T-helper 1 cell treated with Interleukin-12 subunit alpha and Interleukin-12 subunit beta and Interleukin-4 antibody, amounts not matched to agents 30 μg/mL and 1 μg/mL, for 36 hours (primary cell): ENCODE measurements around the gene TMEM204.

Source experiments
- H3K27ac Mint-ChIP-seq: one replicate; pipeline ENCODE4 v1.8.0; 2021; ENCODE audit warnings: mild to moderate bottlenecking, mixed read lengths
- H3K27me3 Mint-ChIP-seq: one replicate; pipeline ENCODE4 v1.8.0; 2021; ENCODE audit warnings: low read depth, mixed read lengths
- H3K36me3 Mint-ChIP-seq: one replicate; pipeline ENCODE4 v1.8.0; 2021; ENCODE audit warnings: low read depth, mixed read lengths
- H3K4me1 Mint-ChIP-seq: one replicate; pipeline ENCODE4 v1.8.0; 2021; ENCODE audit warnings: low read depth, mixed read lengths
- H3K4me3 Mint-ChIP-seq: one replicate; pipeline ENCODE4 v1.8.0; 2021; ENCODE audit warnings: mild to moderate bottlenecking, moderate library complexity, mixed read lengths
- H3K9me3 Mint-ChIP-seq: one replicate; pipeline ENCODE4 v1.8.0; 2021; ENCODE audit warnings: mixed read lengths

Gene TMEM204

DNA sequence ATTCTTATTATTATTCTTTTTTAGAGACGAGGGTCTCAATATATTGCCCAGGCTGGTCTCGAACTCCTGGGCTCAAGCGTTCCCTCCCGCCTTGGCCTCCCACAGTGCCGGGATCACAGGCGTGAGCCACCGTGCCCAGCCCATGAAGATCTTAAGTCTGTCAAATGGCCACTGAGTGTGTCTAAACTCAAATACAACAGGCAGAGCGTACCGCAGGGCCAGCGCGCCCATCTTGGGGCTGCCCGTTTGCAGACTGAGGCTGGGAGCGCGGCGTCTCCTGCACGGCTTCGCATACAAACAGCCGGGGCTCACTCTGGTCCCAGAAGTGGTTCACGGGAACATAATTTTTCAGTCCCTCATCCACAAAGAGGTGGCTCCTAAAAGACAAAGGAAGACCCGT, 30.3 kb downstream of the TMEM204 start:
- H3K36me3 Mint-ChIP-seq, result peaks cover 1% of the 10 kb centered on the region
- H3K4me3 Mint-ChIP-seq, result no peak overlapping the region
- H3K27ac Mint-ChIP-seq, result no peak overlapping the region
- H3K27me3 Mint-ChIP-seq, result no peaks in the 10 kb centered on the region
- peaks cover 12% of the 10 kb centered on the region for H3K4me1 Mint-ChIP-seq
- no peaks in the 10 kb centered on the region for H3K9me3 Mint-ChIP-seq

DNA sequence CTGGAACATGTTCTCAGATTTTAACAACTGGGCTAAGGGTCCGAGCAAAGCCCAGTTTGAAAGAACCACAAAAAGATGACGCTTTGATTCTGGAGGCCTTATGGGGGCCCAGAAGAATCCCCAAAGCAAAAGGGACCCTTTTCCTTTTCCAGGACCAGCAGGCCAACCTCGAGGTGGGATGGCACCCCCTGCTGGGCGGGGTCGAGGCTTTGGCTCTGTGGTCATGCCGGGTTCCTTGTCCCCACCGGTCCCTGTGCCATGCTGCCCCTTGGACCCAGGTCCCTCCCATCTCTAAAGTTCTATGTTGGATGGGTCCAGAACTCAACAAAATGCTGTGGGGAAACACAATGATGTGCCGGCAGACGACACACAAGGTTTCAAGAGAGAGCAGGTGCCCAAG, 30.9 kb downstream of the TMEM204 start:
- no peak overlapping the region for H3K4me3 Mint-ChIP-seq
- H3K27ac Mint-ChIP-seq, result no peak overlapping the region
- H3K9me3 Mint-ChIP-seq, result no peaks in the 10 kb centered on the region
- H3K27me3 Mint-ChIP-seq, result no peaks in the 10 kb centered on the region
- peaks cover 7% of the 10 kb centered on the region for H3K4me1 Mint-ChIP-seq
- peaks cover 1% of the 10 kb centered on the region for H3K36me3 Mint-ChIP-seq

DNA sequence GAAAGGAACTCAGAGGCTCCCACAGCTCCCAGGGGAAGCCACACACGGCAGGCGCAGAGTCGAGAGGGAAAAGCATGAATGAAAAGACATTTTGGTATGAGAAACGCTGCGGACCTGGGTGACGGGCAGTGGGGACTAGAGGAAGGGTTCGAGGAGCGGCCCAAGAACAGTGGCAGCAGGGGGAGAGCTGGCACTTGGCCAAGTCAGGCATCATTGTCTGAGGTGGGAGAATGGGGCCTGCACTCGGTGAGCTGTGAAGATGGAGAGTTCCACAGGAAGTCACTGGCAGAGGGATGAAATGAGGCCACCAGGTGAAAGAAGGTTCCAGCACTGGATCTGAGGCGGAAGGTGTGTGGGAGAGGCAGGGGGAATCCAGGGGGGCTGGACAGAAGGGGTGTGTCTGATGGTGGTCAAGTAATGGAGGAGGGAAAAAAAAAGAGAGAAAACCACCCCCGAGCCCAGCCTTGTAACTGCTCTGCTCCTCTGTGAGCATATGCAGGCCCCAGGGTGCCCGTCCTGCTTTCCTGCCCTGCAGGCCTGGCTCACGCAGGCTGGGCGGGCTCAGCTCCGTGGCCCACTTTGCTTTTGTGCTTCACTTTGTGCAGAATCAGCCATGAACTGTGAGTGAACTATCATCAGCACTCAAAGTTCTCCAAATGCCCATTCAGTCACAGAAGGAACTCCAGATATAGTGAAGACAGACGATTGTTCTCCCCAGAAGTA, 31.8 kb downstream of the TMEM204 start:
- no peaks in the 10 kb centered on the region for H3K27me3 Mint-ChIP-seq
- H3K9me3 Mint-ChIP-seq, result no peaks in the 10 kb centered on the region
- no peak overlapping the region for H3K4me3 Mint-ChIP-seq
- H3K4me1 Mint-ChIP-seq, result peaks cover 2% of the 10 kb centered on the region
- H3K36me3 Mint-ChIP-seq, result peaks cover 1% of the 10 kb centered on the region
- no peak overlapping the region for H3K27ac Mint-ChIP-seq

- H3K36me3 Mint-ChIP-seq, result no peaks in the 10 kb centered on the region
- no peaks in the 10 kb centered on the region for H3K4me1 Mint-ChIP-seq
- no peak overlapping the region for H3K4me3 Mint-ChIP-seq
- no peaks in the 10 kb centered on the region for H3K9me3 Mint-ChIP-seq
- no peaks in the 10 kb centered on the region for H3K27me3 Mint-ChIP-seq
- H3K27ac Mint-ChIP-seq, result no peak overlapping the region
Measured at GRCh38 chr16:1567988-1568387, 34.5 kb downstream of the TMEM204 start.

DNA sequence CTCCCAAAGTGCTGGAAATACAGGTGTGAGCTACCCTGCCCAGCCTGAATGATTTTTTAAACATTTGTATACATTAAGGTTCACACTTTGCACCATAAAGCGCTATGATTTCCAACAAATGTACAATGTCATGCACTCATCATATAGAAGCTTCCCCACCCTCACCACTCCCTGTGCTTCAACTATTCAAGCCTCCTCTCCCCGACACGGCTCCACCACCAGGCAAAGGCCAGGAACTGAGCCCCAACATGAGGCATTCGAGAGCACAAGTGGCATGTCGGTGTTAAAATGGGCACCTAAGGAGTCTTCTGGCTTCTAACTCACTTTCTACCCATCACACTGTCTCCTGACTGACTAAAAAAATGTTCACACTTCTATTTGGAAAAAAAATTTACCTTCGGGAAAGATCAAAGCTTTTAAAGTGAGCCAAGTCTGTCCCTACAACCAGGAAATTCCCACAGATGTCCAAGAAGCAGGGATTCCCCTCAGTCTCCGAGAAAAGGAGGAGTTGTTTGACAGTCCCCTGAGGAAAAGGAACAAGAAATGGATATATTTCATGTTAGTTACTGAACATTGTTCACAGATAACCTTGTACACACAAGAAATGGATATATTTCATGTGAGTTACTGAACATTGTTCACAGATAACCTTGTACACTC, 37.7 kb downstream of the TMEM204 start:
- no peaks in the 10 kb centered on the region for H3K9me3 Mint-ChIP-seq
- H3K27me3 Mint-ChIP-seq, result no peaks in the 10 kb centered on the region
- no peaks in the 10 kb centered on the region for H3K4me1 Mint-ChIP-seq
- H3K36me3 Mint-ChIP-seq, result no peaks in the 10 kb centered on the region
- H3K4me3 Mint-ChIP-seq, result no peak overlapping the region
- no peak overlapping the region for H3K27ac Mint-ChIP-seq

GRCh38 chr16:1572673-1573072, 39.2 kb downstream of the TMEM204 start:
- H3K27me3 Mint-ChIP-seq, result no peaks in the 10 kb centered on the region
- no peaks in the 10 kb centered on the region for H3K4me1 Mint-ChIP-seq

DNA sequence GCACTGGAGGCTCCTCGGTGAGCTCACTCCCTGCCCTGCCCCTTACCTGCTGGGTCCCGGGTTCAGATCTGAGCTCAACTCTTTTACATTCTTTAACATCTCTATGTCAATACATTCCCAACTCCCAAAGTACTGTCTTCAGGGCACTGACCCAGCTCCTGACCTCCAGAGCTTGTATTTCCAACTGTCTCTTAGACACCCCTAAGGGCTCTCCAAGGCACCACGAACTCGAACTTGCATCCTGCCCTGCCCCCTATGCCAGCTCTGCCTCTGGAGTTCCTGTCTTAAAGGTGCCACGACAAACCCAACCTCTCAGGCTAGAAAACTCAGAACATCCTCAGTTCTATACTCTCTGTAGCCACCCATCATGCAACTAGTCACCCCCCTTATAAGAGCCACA, 39.8 kb downstream of the TMEM204 start:
- no peak overlapping the region for H3K27ac Mint-ChIP-seq

More at GRCh38 chr16:1572673-1573072, 39.2 kb downstream of the TMEM204 start:
- no peaks in the 10 kb centered on the region for H3K36me3 Mint-ChIP-seq
- no peak overlapping the region for H3K4me3 Mint-ChIP-seq
- H3K9me3 Mint-ChIP-seq, result no peaks in the 10 kb centered on the region
- no peak overlapping the region for H3K27ac Mint-ChIP-seq

GRCh38 chr16:1575578-1575977, 42.1 kb downstream of the TMEM204 start:
- Mint-ChIP-seq H3K9me3 (no peaks in the 10 kb centered on the region), H3K27ac (no peak overlapping the region), H3K36me3 (no peaks in the 10 kb centered on the region), H3K4me1 (no peaks in the 10 kb centered on the region), H3K4me3 (no peak overlapping the region), H3K27me3 (no peaks in the 10 kb centered on the region)

More for the DNA sequence above, 39.8 kb downstream of the TMEM204 start:
- H3K9me3 Mint-ChIP-seq, result no peaks in the 10 kb centered on the region
- H3K4me3 Mint-ChIP-seq, result no peak overlapping the region
- no peaks in the 10 kb centered on the region for H3K36me3 Mint-ChIP-seq
- H3K4me1 Mint-ChIP-seq, result no peaks in the 10 kb centered on the region
- no peaks in the 10 kb centered on the region for H3K27me3 Mint-ChIP-seq

- no peaks in the 10 kb centered on the region for H3K27me3 Mint-ChIP-seq
- no peak overlapping the region for H3K27ac Mint-ChIP-seq
- H3K4me3 Mint-ChIP-seq, result no peak overlapping the region
- no peaks in the 10 kb centered on the region for H3K36me3 Mint-ChIP-seq
- H3K4me1 Mint-ChIP-seq, result no peaks in the 10 kb centered on the region
- H3K9me3 Mint-ChIP-seq, result no peaks in the 10 kb centered on the region
Measured at GRCh38 chr16:1579214-1579613, 45.7 kb downstream of the TMEM204 start.

DNA sequence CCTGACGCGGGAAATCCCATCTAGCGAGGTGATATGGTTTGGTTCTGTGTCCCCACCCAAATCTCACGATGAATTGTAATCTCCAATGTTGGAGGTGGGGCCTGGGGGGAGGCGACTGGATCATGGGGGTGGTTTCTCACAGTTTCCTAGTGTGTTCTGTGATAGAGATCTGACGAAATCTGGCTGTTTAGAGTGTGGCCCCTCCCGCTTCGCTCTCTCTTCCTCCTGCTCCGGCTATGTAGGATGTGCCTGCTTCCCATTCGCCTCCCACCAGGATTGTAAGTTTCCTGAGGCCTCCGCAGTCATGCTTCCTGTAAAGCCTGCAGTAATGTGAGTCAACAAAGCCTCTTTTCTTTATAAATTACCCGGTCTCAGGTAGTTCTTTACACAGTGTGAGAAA, 46.8 kb downstream of the TMEM204 start:
- Mint-ChIP-seq H3K9me3 (no peaks in the 10 kb centered on the region), H3K27me3 (no peaks in the 10 kb centered on the region), H3K27ac (no peak overlapping the region), H3K4me3 (no peak overlapping the region), H3K36me3 (no peaks in the 10 kb centered on the region), H3K4me1 (no peaks in the 10 kb centered on the region)

GRCh38 chr16:1580956-1581355, 47.5 kb downstream of the TMEM204 start:
- H3K4me1 Mint-ChIP-seq, result no peaks in the 10 kb centered on the region
- H3K36me3 Mint-ChIP-seq, result no peaks in the 10 kb centered on the region
- H3K9me3 Mint-ChIP-seq, result no peaks in the 10 kb centered on the region
- no peak overlapping the region for H3K4me3 Mint-ChIP-seq
- H3K27ac Mint-ChIP-seq, result no peak overlapping the region
- H3K27me3 Mint-ChIP-seq, result no peaks in the 10 kb centered on the region

GRCh38 chr16:1581804-1582203, 48.3 kb downstream of the TMEM204 start:
- Mint-ChIP-seq H3K9me3 (no peaks in the 10 kb centered on the region), H3K27me3 (no peaks in the 10 kb centered on the region), H3K36me3 (no peaks in the 10 kb centered on the region), H3K4me1 (no peaks in the 10 kb centered on the region), H3K4me3 (no peak overlapping the region), H3K27ac (no peak overlapping the region)

- no peaks in the 10 kb centered on the region for H3K27me3 Mint-ChIP-seq
- no peaks in the 10 kb centered on the region for H3K36me3 Mint-ChIP-seq
- no peak overlapping the region for H3K4me3 Mint-ChIP-seq
- H3K4me1 Mint-ChIP-seq, result no peaks in the 10 kb centered on the region
- no peak overlapping the region for H3K27ac Mint-ChIP-seq
- no peaks in the 10 kb centered on the region for H3K9me3 Mint-ChIP-seq
Measured at GRCh38 chr16:1583180-1583579, 49.7 kb downstream of the TMEM204 start.

GRCh38 chr16:1584926-1585484, 51.5 kb downstream of the TMEM204 start:
- H3K36me3 Mint-ChIP-seq, result no peaks in the 10 kb centered on the region
- H3K27ac Mint-ChIP-seq, result no peak overlapping the region
- H3K4me3 Mint-ChIP-seq, result no peak overlapping the region
- H3K4me1 Mint-ChIP-seq, result no peaks in the 10 kb centered on the region
- H3K27me3 Mint-ChIP-seq, result no peaks in the 10 kb centered on the region
- H3K9me3 Mint-ChIP-seq, result no peaks in the 10 kb centered on the region

GRCh38 chr16:1590366-1590765, 56.9 kb downstream of the TMEM204 start:
- no peaks in the 10 kb centered on the region for H3K4me1 Mint-ChIP-seq
- no peak overlapping the region for H3K27ac Mint-ChIP-seq
- H3K9me3 Mint-ChIP-seq, result no peaks in the 10 kb centered on the region
- no peaks in the 10 kb centered on the region for H3K36me3 Mint-ChIP-seq
- H3K4me3 Mint-ChIP-seq, result no peak overlapping the region
- H3K27me3 Mint-ChIP-seq, result no peaks in the 10 kb centered on the region
